ENCODE measurements around the gene LSM2.
"Not testable (repeated sequence)": the region's sequence is repeated elsewhere in the genome, so short reads cannot be mapped to it uniquely, and the experiment has no call there.

The LSM2 gene

DNA sequence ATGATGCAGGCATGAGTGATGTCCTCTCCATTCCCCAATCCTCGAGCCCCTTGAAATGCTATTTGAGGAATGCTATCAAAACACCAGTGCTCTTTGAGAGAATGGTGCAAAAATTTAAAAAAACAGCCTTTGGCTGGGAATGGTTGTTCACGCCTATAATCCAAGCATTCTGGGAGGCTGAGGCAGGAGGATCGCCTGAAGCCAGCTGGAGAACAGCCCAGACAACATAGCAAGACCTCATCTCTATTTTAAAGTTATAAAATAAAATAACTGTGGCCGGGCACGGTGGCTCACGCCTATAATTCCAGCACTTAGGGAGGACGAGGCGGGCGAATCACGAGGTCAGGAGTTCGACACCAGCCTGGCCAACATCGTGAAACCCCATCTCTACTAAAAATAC is 7.0 kb downstream of the LSM2 start:
- no peak for DNase-seq (ENCODE audit: low read depth in 2 of 2, low spot score in 1 of 2)

DNA sequence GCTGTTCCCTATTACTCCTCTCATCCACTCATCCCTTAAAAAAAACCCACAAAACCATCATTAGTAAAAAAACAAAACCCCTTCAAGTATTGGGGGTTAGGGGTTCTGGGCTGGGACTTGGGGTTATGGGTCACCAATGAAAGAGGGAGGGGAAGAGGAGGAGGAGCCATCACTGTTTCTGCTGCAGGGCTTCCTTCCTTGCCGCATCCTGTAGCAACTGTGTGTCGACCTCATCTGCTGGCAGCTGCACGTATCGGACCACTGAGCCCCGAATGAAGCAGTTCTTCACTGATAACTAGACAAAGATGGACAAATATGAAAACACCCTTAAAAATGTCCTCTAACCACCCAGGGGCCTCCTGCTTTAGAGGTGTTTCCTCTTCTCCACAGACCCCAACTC is 9.2 kb downstream of the LSM2 start:
- DNase-seq (ENCODE audit: low read depth in 2 of 2, low spot score in 1 of 2) = no peak

DNA sequence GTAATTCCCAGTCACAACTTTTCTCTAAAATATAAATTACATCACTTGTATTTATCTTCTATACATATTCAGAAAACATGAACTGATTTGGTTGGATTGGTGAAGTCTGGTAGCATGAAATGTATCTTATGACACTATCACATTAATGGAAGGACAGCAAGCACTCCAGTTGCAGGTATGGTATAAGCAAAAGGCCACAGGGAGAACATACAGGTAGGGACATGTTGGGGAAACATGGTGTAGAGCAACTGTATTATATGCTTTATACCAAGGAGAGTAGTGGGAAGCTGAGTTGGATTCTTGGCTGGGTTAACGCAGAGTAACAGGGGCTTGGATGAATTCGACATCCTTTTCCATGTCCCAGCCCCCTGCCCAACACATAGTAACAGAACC is 9.8 kb downstream of the LSM2 start:
- DNase-seq (ENCODE audit: low read depth in 2 of 2, low spot score in 1 of 2) = no peak

DNA sequence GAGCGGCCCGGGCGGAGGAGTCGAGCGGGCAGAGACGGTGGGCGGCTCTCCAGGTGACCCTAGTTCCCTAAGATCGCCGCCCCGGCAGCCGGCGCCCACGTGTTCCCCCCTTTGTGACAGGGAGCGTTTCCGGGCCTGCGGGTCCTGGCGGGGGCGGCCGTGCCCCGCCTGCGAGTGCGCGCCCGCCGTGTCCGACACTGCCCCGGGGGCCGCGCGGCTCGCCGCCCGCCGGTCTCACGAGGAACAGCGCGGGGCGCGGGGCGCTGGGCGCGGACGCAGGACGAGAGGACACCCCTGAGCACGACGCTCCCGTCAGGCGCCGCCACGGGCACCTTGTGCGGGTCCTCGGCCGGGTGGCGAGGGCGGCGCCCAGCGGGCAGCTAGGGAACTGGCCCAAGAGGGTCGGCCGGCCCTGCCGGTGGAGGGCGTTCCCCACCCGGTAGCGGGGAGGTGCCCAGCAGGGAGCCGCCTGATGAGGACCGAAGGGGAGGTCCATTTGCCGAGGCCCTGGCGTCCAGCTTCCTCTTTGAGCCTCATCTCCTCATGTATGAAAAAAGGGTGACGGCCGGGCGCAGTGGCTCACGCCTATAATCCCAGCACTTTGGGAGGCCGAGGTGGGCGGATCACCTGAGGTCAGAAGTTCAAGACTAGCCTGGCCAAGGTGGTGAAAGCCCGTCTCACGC is 11.0 kb downstream of the LSM2 start, which contains the start of gene VARS1:
Gene VARS1, minus strand, starts transcription at position 137 of the 683 bp plus-strand sequence. CDS start 535 bp downstream, outside the sequence.
- peak; percentile 54 to 72 for DNase-seq (ENCODE audit: low read depth in 2 of 2, low spot score in 1 of 2)

DNA sequence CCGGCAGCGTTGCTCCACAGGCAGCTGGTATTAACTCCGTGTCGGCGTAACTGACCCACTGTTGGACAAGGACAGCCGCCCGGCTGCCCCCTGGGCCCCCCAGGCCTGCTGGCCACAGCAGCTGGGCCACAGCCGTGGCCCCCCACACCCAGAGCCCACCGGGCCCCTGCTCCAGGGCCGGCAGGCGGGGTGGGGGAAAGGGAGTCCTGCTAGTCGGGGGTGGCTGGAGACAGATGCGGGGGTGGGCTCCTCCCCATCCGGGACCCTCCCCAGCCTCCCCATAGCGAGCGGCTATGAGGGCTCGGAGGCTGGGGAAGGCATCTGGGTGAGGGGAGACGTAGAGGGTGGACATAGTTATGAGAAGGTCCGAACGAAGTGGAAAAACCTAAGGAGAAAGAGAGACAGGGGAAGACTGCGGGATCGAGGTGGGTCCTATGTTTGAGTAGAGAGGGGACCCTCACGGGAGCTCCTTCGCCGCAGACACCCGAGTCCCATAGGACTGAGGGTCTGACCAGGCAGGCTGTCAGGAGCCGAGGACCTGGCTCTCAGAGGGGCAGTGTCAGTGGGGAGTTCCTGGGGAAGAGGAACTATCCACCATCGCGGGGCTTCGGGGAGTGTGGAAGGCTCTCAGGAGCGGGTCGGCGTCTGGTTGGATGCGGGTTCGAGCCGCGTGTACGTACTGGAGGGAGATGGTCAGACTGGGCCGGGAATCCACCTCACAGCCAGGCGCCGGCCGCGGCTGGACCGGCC is 11.7 kb downstream of the LSM2 start:
- DNase-seq (ENCODE audit: low read depth in 2 of 2, low spot score in 1 of 2) = no peak

DNA sequence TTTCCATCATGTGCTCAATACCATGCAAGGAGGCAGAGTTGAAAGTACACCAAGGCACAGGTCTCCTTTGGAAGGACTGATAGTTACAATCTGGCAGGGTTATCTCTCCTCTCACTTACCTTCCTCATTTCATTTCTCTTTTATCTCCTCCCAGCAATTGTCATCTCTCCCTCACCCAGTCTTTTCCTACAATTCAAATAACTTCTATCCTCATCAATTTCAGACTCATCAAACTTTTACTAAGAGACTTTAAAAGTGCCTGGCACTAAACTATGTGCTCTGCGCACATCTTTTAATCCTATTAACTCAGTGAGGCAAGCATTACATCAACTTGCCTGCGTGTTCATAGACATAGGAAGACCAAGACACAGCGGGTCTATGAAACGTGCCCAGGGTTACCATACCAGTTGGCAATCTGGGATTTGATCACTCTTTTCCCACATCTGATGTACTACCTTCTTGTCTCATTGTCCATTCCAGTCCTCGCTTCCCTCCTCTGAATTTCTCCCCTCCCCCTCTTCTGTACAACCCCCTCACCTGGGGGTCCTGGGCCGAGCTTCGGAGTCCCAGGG is 12.4 kb downstream of the LSM2 start:
- DNase-seq (ENCODE audit: low read depth in 2 of 2, low spot score in 1 of 2) = no peak

DNA sequence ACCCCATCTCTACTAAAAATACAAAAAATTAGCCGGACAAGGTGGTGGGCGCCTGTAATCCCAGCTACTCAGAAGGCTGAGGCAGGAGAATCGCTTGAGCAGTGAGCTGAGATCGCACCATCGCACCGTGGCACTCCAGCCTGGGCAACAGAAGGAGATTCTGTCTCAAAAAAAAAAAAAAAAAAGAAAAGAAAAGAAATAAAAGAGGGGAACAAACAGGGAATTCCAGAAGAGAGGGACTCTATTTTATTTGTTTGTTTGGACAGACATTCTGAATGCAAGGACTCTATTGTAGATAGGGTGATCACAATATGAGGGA is 12.9 kb downstream of the LSM2 start:
- not testable (repeated sequence) for DNase-seq (ENCODE audit: low read depth in 2 of 2, low spot score in 1 of 2)

DNA sequence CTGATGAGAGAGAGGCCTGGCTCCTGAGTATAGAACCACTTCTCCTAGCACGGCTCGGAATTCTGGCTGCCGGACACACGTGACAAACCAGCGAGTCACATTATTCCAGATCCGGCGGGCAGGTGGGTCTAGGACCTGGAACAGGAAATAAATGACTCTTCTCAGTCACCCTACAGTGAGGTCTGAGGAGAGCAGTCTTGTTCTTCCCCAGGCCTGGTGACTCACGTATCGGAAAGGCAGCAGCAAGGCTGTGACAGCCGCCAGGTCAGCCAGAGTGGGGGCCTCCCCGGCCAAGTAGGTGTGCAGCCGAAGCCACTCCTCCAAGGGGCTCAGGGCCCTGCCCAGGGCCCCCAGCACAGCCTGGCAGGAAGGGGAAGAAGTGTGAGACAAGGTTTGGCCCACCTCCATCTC is 14.0 kb downstream of the LSM2 start:
- DNase-seq (ENCODE audit: low read depth in 2 of 2, low spot score in 1 of 2) = no peak

DNA sequence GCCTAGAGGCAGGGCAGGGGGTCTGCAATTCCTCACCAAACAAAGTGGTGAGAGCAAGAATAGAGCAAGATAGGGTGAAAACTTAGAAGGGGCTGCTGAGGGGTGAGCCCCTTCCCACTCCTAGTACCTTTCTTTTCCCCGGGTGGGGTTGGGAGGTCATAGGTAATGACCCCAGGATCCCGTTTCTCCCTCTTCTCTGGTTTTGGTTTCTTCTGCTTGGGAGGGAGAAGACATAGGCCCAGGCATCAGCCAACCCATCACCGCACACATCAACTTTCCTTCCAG is 14.7 kb downstream of the LSM2 start:
- no peak for DNase-seq (ENCODE audit: low read depth in 2 of 2, low spot score in 1 of 2)

DNA sequence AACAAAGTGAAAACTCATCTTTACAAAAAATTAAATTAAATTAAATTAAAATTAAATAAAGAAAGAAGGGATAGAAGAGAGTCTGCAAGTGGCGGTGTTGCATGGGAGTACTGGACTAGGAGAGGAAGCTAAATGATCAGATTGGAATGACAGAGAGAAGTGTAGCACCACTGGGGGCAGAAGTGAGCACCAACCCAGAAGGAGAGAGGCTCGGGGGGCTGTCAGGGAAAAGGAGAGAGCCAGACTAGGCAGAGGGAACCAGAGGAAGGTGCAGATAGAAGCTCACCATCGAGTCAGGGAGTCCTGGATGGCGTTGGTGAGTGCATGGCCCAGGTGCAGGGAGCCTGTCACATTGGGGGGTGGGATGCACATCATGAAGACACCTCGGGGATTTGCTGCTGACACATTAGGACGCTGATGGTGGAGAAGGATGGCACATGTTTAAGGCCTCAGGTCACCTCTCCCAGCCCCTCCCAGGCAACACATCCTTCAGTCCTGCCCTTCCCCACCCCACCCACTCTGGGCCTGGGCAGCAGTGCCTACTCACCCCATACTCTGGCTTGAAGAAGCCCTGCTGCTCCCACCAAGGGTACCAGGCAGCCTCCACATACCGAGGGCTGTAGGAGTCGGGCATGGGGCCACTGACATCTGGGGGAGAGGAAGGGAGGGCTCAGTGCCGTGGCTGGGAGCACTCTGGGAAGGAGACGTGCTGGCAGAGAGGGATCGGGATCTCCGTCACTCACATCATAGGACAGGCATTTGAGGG is 15.3 kb downstream of the LSM2 start:
- DNase-seq (ENCODE audit: low read depth in 2 of 2, low spot score in 1 of 2) = no peak

DNA sequence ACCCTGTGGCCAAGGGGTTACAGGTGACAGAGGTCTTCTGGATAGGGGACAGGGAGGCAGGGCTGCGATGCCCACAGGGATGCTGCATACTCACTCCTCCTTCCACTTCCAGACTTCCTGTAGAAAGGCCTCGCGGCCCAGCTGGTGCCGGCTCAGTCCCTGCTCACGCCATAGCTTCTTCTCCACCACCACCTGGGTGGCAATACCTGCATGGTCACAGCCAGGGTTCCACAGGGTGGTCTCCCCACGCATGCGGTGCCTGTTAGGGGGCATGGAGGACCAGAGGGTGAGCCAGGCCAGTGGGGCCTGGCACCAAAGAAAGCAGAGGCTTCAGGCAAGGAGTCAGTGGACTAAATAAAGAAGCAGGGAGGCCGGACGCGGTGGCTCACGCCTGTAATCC is 21.3 kb downstream of the LSM2 start:
- no peak for DNase-seq (ENCODE audit: low read depth in 2 of 2, low spot score in 1 of 2)

DNA sequence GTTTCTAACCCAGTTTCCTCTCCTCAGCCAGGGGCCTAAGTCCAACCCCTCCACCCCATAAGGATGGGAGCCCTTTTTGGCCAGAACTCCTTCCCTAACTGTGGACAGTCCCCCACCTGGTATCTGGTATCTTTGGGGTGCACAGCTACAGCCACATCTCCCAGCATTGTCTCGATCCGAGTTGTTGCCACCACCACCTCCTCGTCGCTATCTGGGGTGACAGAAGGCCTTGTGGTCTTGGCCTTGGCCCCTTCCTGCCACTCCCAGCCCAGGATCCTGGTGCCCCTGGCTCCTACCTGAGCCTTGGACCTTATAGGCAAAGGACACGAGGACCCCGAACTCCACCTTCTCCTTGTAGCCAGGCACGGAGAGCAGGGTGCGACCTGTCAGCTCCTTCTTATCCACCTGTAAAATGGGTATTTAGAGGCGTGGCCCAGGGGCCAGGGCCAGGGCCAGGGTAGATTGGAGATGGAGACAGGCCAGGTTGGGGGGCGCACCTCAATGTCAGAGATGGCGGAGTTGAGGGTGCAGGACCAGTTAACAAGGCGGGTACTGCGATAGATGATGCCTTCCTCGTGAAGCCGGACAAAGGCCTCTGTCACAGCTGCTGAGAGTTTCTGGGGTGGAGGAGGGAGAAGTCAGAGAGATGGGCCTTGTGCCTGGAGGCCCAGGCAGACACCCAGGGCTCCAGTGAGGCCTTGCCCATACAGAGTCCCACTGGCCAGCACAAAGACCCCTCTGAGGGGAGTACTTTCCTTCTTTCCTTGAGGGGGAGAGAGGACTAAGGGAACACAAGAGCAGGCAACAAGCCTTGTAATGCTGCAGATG is 22.5 kb downstream of the LSM2 start:
- no peak for DNase-seq (ENCODE audit: low read depth in 2 of 2, low spot score in 1 of 2)

DNA sequence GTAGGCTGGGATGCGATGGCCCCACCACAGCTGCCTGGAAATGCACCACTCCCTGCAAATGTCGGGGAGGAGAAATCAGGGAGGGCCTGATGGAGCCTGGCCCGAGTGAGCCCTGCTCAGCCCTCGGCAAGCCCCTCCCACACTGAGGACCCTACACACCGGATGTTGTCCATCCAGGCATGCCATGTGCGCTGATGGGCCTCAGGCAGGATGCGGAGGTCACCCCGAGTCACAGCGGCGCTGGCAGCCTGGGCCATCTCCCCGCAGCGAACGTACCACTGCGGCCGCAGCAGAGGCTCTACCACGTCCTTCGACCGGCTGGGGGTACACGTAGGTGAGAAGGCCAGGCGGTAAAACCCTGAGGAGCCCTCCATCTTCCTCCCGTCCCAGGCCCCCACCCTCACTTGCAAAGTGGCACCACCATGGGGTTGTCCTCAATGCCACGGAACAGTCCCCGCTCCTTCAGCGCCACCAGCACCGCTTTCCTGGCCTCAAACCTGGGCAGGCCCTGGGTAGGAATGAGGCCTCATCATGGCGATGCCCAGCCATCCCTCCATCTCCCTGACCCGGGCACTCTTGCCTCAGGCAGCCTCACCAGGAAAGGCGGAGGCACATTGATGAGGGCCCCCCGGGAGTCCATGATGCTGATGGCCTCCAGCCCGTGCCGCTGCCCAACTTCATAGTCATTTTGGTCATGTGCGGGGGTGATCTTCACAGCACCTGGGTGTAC is 24.5 kb downstream of the LSM2 start:
- no peak for DNase-seq (ENCODE audit: low read depth in 2 of 2, low spot score in 1 of 2)

DNA sequence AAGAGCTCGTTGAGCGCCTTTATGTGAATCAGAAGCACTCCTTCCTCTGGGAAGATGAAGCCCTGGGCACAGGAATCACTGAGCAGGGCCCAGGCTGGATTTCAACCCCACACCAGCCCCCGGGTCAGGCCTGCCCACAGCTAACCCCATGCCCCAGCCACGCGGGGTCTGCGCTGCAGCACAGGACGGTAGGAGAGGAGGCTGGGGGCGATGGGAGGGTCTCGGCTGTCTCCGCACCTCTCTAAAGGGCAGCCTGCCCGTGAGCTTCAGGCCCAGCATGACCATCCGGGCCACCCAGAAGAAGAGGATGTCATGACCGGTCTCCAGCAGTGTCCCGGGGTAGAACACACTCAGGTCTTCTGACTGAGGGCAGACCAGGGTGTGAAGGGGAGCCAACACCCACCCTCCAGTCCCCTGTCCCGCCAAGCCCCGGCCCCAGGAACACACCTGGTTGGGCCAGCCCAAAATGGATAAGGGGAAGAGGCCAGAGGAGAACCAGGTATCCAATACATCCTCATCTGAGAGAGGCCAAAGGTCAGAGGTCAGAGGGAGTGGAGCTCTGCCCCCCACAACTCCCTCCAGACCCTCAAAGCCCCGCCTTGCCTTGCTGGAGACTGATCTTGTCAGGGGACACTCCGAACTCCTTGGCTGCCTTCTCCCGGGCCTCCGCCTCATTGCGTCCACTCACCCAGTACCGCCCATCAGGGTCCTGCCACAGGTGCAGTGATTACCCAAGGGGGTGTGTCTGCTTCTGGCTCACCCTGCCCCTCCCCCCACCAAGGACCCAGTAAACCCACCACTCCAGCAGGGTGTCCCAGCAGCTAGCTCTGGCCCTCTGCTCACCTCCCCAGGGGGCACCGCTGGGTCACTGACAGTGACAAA is 25.3 kb downstream of the LSM2 start:
- DNase-seq (ENCODE audit: low read depth in 2 of 2, low spot score in 1 of 2) = no peak

DNA sequence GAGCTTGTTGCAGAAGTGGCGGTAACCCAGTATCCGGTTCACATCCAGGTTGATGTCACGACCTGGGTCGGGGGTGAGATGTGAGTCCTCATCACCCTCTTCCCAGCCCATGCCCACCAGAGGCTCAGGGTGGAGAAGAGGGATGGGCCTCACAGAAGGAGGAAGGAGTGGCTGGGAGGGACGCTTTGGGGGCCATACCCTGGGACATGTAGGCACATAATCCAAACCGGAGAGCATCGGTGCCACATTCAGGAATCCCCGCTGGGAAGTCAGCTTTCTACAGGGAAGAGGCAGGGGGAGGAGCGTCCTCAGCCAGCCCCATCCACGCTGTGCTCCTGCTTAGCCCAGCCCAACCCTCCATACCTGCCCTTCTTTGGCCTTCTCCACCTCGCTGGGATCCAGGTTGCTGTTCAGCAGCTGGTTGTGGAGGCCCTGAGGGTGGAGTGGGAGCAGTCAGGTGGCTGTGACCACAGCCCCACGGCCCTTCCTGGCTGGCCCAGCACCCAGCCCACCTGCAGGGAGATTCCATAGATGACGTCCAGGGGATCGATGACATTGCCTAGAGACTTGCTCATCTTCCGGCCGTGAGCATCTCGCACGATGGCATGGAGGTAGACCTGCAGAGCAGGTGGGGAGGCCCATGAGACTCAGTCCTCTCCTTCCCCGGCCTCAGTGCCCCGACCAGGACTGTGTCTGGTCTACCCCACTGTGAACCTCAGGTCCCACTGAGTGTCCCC is 26.1 kb downstream of the LSM2 start:
- DNase-seq (ENCODE audit: low read depth in 2 of 2, low spot score in 1 of 2) = no peak

DNA sequence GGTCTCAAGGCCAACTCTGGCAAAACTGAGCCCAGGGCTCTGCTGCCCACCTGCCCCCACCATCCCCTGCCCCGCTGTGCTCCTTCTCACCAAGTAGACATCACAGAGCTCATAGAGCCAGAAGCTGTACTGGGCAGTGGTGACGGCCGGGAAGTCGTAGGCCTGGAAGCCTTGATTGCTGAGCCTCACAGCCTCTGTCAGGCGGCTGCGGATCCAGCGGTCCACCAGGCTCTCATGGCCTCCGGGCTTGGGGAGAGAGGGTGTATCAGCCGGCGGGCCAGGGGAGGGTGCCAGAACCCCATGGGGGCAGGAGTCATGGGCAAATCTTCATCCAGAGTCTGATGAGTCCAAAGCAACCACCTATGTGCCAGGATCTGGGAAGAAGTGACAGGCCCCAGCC is 26.9 kb downstream of the LSM2 start:
- no peak for DNase-seq (ENCODE audit: low read depth in 2 of 2, low spot score in 1 of 2)

DNA sequence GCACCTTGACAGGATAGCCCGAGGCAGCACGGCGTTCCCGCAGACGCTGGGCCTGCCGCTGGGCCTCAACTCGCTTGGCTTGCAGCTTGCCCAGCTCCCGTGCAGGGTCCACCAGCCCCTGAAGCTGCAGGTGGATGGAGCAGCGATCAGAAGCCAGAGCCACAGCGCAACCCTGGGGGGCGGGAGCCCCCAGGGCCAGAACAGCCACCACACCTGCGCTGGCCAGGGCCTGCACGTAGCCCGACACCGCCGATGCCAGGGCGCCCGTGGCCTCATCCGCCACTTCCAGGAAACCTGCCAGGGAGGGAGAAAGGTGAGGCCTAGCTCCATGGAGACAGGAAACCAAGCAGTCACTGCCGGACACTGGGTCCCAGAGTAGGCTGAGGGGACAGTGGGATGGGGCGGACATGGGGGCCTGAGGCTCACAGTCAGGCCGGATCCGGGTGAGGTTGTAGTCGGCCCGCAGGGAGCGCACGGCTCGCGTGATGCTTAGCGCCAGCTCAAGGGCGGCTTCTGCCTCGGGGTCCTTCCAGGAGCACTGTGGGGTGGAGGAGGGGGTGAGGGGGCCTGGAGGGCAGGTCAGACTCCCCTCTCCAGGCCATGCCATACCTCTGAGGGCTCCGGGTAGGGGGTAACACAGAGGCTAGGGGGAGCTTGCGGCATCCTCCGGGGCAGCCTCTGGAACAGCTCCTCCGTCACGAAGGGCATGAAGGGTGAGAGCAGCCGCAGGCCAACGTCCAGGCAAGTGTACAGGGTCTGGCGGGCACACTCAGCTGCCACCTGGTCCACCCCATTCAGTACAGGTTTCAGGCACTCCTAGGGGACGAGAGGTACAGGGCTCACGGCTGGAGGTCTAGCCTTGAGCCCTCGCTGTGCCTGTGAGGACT is 27.5 kb downstream of the LSM2 start:
- DNase-seq (ENCODE audit: low read depth in 2 of 2, low spot score in 1 of 2) = no peak

DNA sequence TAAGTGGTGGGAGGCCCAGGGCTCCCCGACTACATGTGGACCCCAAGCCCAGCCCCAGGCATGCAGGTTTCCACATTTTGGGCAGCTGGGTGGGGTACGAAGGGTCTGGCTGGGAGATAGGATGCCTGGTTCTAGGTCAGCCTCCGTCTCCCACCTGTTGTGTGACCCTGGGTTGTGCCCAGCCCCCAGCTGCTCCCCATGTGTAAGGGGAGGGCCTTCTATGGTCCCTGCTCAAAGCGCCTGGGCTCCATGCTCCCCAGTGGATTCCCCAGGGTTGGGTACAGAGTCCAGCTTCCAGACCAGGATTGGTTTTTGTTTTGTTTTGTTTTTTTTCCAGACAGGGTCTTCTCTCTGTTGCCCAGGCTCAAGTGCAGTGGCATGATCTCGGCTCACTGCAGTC is 28.6 kb downstream of the LSM2 start:
- DNase-seq (ENCODE audit: low read depth in 2 of 2, low spot score in 1 of 2) = no peak
